ENCODE results near the gene FBXL17. TPM values are rescaled to one million over a fixed set of nuclear protein-coding genes. Genes with fewer than 3 reads are reported as not detected.

Gene FBXL17
- total RNA-seq, 1 experiment from 2014 or later, result 5.3 TPM

DNA sequence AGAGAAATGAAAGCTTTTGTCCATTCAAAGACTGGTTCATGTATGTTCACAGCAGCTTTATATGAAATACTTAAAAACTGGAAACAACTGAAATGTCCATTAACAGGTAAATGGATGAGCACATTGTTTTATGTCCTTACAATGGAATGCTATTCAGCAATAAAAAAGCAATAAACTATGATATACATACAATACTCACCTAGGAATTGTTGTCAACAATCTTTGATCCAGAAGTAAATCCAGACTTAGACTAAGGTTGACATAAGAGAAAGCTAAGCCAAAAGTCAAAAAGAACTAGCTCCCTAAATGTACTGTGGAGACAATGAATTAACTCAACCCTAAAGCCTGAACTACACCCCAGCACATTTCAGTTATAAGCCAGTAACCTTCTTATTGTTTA is 54.9 kb downstream of the FBXL17 start:
- Histone ChIP-seq H3K79me1 (ENCODE audit: insufficient read depth, low read depth, low read length, poor library complexity, severe bottlenecking) (no peaks in the 10 kb centered on the region), H2BK120ac (ENCODE audit: low read depth, low read length, poor library complexity, severe bottlenecking) (no peak overlapping the region), H3K4me1 (ENCODE audit: insufficient read depth, low read length) (no peaks in the 10 kb centered on the region), H2AFZ (ENCODE audit: low read length) (no peak overlapping the region), H3T11ph (ENCODE audit: low read length) (no peak overlapping the region), H2AK5ac (ENCODE audit: insufficient read length, low read length) (no peak overlapping the region), H2BK12ac (ENCODE audit: insufficient read length, low read depth, low read length) (no peak overlapping the region), H3K14ac (ENCODE audit: insufficient read depth, low read length) (no peak overlapping the region), H3K23ac (ENCODE audit: insufficient read length, low read depth, low read length) (no peak overlapping the region), H4K91ac (ENCODE audit: insufficient read length, low read depth, low read length) (no peak overlapping the region), H3K4me2 (ENCODE audit: insufficient read depth, insufficient read length, low read length) (no peak overlapping the region), H3K56ac (ENCODE audit: insufficient read length, low read depth, low read length) (no peak overlapping the region), H3K79me2 (ENCODE audit: insufficient read depth, low read length) (no peaks in the 10 kb centered on the region), H4K8ac (replicated peaks; ENCODE audit: insufficient read length, low read depth, low read length) (no peak overlapping the region), H3K18ac (ENCODE audit: insufficient read length, low read depth, low read length) (no peak overlapping the region), H4K20me1 (ENCODE audit: control insufficient read depth, insufficient read depth, insufficient read length) (no peaks in the 10 kb centered on the region), H2BK5ac (ENCODE audit: insufficient read length, low read length) (no peak overlapping the region), H3K9ac (ENCODE audit: extremely low read depth, insufficient read length, low read length) (no peak overlapping the region), H4K5ac (ENCODE audit: insufficient read length, low read depth, low read length) (no peak overlapping the region), H3K9me3 (ENCODE audit: control insufficient read depth, low read depth, low read length) (no peaks in the 10 kb centered on the region), H3K27me3 (ENCODE audit: insufficient read depth, low read length) (no peaks in the 10 kb centered on the region), H2BK20ac (ENCODE audit: low read depth, low read length, poor library complexity, severe bottlenecking) (no peak overlapping the region), H3K23me2 (ENCODE audit: insufficient read length, low read depth, low read length, poor library complexity, severe bottlenecking) (no peaks in the 10 kb centered on the region), H3K4ac (ENCODE audit: low read depth, low read length) (no peak overlapping the region), H3K27ac (ENCODE audit: insufficient read length, low read depth, low read length) (no peak overlapping the region), H2BK15ac (ENCODE audit: low read depth, low read length) (no peak overlapping the region)
- TF ChIP-seq, protein P1, sequence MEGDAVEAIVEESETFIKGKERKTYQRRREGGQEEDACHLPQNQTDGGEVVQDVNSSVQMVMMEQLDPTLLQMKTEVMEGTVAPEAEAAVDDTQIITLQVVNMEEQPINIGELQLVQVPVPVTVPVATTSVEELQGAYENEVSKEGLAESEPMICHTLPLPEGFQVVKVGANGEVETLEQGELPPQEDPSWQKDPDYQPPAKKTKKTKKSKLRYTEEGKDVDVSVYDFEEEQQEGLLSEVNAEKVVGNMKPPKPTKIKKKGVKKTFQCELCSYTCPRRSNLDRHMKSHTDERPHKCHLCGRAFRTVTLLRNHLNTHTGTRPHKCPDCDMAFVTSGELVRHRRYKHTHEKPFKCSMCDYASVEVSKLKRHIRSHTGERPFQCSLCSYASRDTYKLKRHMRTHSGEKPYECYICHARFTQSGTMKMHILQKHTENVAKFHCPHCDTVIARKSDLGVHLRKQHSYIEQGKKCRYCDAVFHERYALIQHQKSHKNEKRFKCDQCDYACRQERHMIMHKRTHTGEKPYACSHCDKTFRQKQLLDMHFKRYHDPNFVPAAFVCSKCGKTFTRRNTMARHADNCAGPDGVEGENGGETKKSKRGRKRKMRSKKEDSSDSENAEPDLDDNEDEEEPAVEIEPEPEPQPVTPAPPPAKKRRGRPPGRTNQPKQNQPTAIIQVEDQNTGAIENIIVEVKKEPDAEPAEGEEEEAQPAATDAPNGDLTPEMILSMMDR (conservative IDR thresholded peaks at IDR 0.05), result no peak
- Mint-ChIP-seq H3K27ac (no peak overlapping the region), H3K27me3 (ENCODE audit: low read depth) (no peaks in the 10 kb centered on the region), H3K36me3 (ENCODE audit: insufficient read depth in 1 of 3, low read depth in 3 of 3) (no peaks in the 10 kb centered on the region; a peak in 1 of 7 replicates), H3K4me3 (no peak overlapping the region), H3K4me1 (no peaks in the 10 kb centered on the region), H3K9me3 (no peaks in the 10 kb centered on the region)
- DNase-seq, result no peak
